Measurements from ENCODE around the gene STK32A. TPM values are rescaled to one million over a fixed set of nuclear protein-coding genes. Genes with fewer than 3 reads are reported as not detected.

Gene STK32A
- total RNA-seq, 2 experiments from 2014 or later, result not detected

- no peaks in the 10 kb centered on the region for H3K4me1 Mint-ChIP-seq
- POLR2A ChIA-PET, result no interaction called here
- no peaks in the 10 kb centered on the region for H3K9me3 Mint-ChIP-seq
- CTCF ChIA-PET, result no interaction called here
- no peak for DNase-seq
- H3K27ac Mint-ChIP-seq, result no peak overlapping the region
- H3K27me3 Mint-ChIP-seq, result no peaks in the 10 kb centered on the region
- H3K36me3 Mint-ChIP-seq (ENCODE audit: low read depth), result no peaks in the 10 kb centered on the region
- H3K4me3 Mint-ChIP-seq, result no peak overlapping the region
Measured at GRCh38 chr5:147371290-147371689, 136.5 kb downstream of the STK32A start.

- H3K27ac Mint-ChIP-seq, result no peak overlapping the region
Measured at GRCh38 chr5:147372191-147372590, 137.4 kb downstream of the STK32A start.

GRCh38 chr5:147373328-147373727 is 138.5 kb downstream of the STK32A start:
- POLR2A ChIA-PET, result no interaction called here
- no peak overlapping the region for H3K4me3 Mint-ChIP-seq
- CTCF ChIA-PET, result no interaction called here
- H3K36me3 Mint-ChIP-seq (ENCODE audit: low read depth), result no peaks in the 10 kb centered on the region
- no peaks in the 10 kb centered on the region for H3K4me1 Mint-ChIP-seq
- H3K27ac Mint-ChIP-seq, result no peak overlapping the region
- H3K27me3 Mint-ChIP-seq, result peaks cover 3% of the 10 kb centered on the region
- no peaks in the 10 kb centered on the region for H3K9me3 Mint-ChIP-seq
- no peak for DNase-seq

More at GRCh38 chr5:147372191-147372590, 137.4 kb downstream of the STK32A start:
- H3K36me3 Mint-ChIP-seq (ENCODE audit: low read depth), result no peaks in the 10 kb centered on the region
- H3K27me3 Mint-ChIP-seq, result peaks cover 3% of the 10 kb centered on the region
- ChIA-PET CTCF (no interaction called here), POLR2A (no interaction called here)
- H3K9me3 Mint-ChIP-seq, result no peaks in the 10 kb centered on the region
- no peaks in the 10 kb centered on the region for H3K4me1 Mint-ChIP-seq
- DNase-seq, result no peak
- no peak overlapping the region for H3K4me3 Mint-ChIP-seq

- no peaks in the 10 kb centered on the region for H3K4me1 Mint-ChIP-seq
- DNase-seq, result no peak
- ChIA-PET POLR2A (no interaction called here), CTCF (no interaction called here)
- no peaks in the 10 kb centered on the region for H3K36me3 Mint-ChIP-seq (ENCODE audit: low read depth)
- H3K9me3 Mint-ChIP-seq, result no peaks in the 10 kb centered on the region
- H3K4me3 Mint-ChIP-seq, result no peak overlapping the region
- no peak overlapping the region for H3K27ac Mint-ChIP-seq
- H3K27me3 Mint-ChIP-seq, result peaks cover 3% of the 10 kb centered on the region
Measured at GRCh38 chr5:147375151-147375550, 140.3 kb downstream of the STK32A start.

- peaks cover 3% of the 10 kb centered on the region for H3K27me3 Mint-ChIP-seq
- POLR2A ChIA-PET, result no interaction called here
- CTCF ChIA-PET, result no interaction called here
- DNase-seq, result no peak
- H3K4me3 Mint-ChIP-seq, result no peak overlapping the region
- H3K27ac Mint-ChIP-seq, result no peak overlapping the region
- H3K36me3 Mint-ChIP-seq (ENCODE audit: low read depth), result no peaks in the 10 kb centered on the region
- H3K4me1 Mint-ChIP-seq, result no peaks in the 10 kb centered on the region
- no peaks in the 10 kb centered on the region for H3K9me3 Mint-ChIP-seq
Measured at GRCh38 chr5:147377682-147378081, 142.9 kb downstream of the STK32A start.

- no peak overlapping the region for H3K27ac Mint-ChIP-seq
- CTCF ChIA-PET, result interaction anchor here (0.7 to 1.2 kb wide), 2 partner anchors 9 to 12 kb away, joined by 3 read pairs; no protein-coding TSS in a partner anchor
- H3K27me3 Mint-ChIP-seq, result peaks cover 2% of the 10 kb centered on the region
- H3K9me3 Mint-ChIP-seq, result no peaks in the 10 kb centered on the region
- no peaks in the 10 kb centered on the region for H3K36me3 Mint-ChIP-seq (ENCODE audit: low read depth)
- H3K4me1 Mint-ChIP-seq, result no peaks in the 10 kb centered on the region
- no peak for DNase-seq
- POLR2A ChIA-PET, result no interaction called here
- no peak overlapping the region for H3K4me3 Mint-ChIP-seq
Measured at GRCh38 chr5:147381555-147381954, 146.7 kb downstream of the STK32A start.

- no peaks in the 10 kb centered on the region for H3K27me3 Mint-ChIP-seq
- no peaks in the 10 kb centered on the region for H3K36me3 Mint-ChIP-seq (ENCODE audit: low read depth)
- no peak for DNase-seq
- CTCF ChIA-PET, result no interaction called here
- no peak overlapping the region for H3K4me3 Mint-ChIP-seq
- H3K9me3 Mint-ChIP-seq, result no peaks in the 10 kb centered on the region
- H3K4me1 Mint-ChIP-seq, result no peaks in the 10 kb centered on the region
- POLR2A ChIA-PET, result no interaction called here
- no peak overlapping the region for H3K27ac Mint-ChIP-seq
Measured at GRCh38 chr5:147382776-147383175, 147.9 kb downstream of the STK32A start.

GRCh38 chr5:147384346-147385193 is 149.7 kb downstream of the STK32A start:
- no peaks in the 10 kb centered on the region for H3K4me1 Mint-ChIP-seq
- H3K27me3 Mint-ChIP-seq, result no peaks in the 10 kb centered on the region
- no peaks in the 10 kb centered on the region for H3K36me3 Mint-ChIP-seq (ENCODE audit: low read depth)
- DNase-seq, result no peak
- H3K27ac Mint-ChIP-seq, result no peak overlapping the region
- no peak overlapping the region for H3K4me3 Mint-ChIP-seq
- ChIA-PET CTCF (no interaction called here), POLR2A (no interaction called here)
- no peaks in the 10 kb centered on the region for H3K9me3 Mint-ChIP-seq

GRCh38 chr5:147387109-147387508 is 152.3 kb downstream of the STK32A start:
- Mint-ChIP-seq H3K27me3 (no peaks in the 10 kb centered on the region), H3K4me3 (no peak overlapping the region), H3K27ac (no peak overlapping the region), H3K4me1 (no peaks in the 10 kb centered on the region), H3K9me3 (no peaks in the 10 kb centered on the region), H3K36me3 (ENCODE audit: low read depth) (no peaks in the 10 kb centered on the region)
- ChIA-PET POLR2A (no interaction called here), CTCF (interaction anchor here (0.6 kb wide), 1 partner anchor 403 kb away, joined by 4 read pairs; no protein-coding TSS in a partner anchor)
- DNase-seq, result no peak

GRCh38 chr5:147388184-147389108 is 153.6 kb downstream of the STK32A start:
- H3K9me3 Mint-ChIP-seq, result no peaks in the 10 kb centered on the region
- no peaks in the 10 kb centered on the region for H3K4me1 Mint-ChIP-seq
- no peak overlapping the region for H3K27ac Mint-ChIP-seq
- no peaks in the 10 kb centered on the region for H3K36me3 Mint-ChIP-seq (ENCODE audit: low read depth)
- ChIA-PET CTCF (no interaction called here), POLR2A (no interaction called here)
- no peaks in the 10 kb centered on the region for H3K27me3 Mint-ChIP-seq
- H3K4me3 Mint-ChIP-seq, result no peak overlapping the region
- no peak for DNase-seq

GRCh38 chr5:147390654-147391225 is 155.9 kb downstream of the STK32A start:
- ChIA-PET CTCF (interaction anchor here (1.3 kb wide), 1 partner anchor 10 kb away, joined by 3 read pairs; no protein-coding TSS in a partner anchor), POLR2A (no interaction called here)
- no peaks in the 10 kb centered on the region for H3K36me3 Mint-ChIP-seq (ENCODE audit: low read depth)
- no peak for DNase-seq
- H3K27ac Mint-ChIP-seq, result no peak overlapping the region
- no peaks in the 10 kb centered on the region for H3K9me3 Mint-ChIP-seq
- no peaks in the 10 kb centered on the region for H3K4me1 Mint-ChIP-seq
- no peak overlapping the region for H3K4me3 Mint-ChIP-seq
- no peaks in the 10 kb centered on the region for H3K27me3 Mint-ChIP-seq

- Mint-ChIP-seq H3K27ac (no peak overlapping the region), H3K4me1 (no peaks in the 10 kb centered on the region), H3K4me3 (no peak overlapping the region), H3K36me3 (ENCODE audit: low read depth) (no peaks in the 10 kb centered on the region), H3K9me3 (no peaks in the 10 kb centered on the region), H3K27me3 (no peaks in the 10 kb centered on the region)
- POLR2A ChIA-PET, result no interaction called here
- no peak for DNase-seq
- CTCF ChIA-PET, result no interaction called here
Measured at GRCh38 chr5:147391781-147392180, 157.0 kb downstream of the STK32A start.
